Bronchial smooth muscle cell (primary cell): Measurements from ENCODE around the gene RRP9. TPM values are rescaled to one million over a fixed set of nuclear protein-coding genes. Genes with fewer than 3 reads are reported as not detected.

Source experiments
- total RNA-seq: library from RNA; depleted of rRNA; stranded (reverse); fragments of >200 nt; gene quantifications from 2 replicates; pipeline ENCODE4 v1.2.1, GENCODE V29; 2014

The RRP9 gene, protein sequence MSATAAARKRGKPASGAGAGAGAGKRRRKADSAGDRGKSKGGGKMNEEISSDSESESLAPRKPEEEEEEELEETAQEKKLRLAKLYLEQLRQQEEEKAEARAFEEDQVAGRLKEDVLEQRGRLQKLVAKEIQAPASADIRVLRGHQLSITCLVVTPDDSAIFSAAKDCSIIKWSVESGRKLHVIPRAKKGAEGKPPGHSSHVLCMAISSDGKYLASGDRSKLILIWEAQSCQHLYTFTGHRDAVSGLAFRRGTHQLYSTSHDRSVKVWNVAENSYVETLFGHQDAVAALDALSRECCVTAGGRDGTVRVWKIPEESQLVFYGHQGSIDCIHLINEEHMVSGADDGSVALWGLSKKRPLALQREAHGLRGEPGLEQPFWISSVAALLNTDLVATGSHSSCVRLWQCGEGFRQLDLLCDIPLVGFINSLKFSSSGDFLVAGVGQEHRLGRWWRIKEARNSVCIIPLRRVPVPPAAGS
- 20.1 and 21.4 TPM in 2 replicates for total RNA-seq

DNA sequence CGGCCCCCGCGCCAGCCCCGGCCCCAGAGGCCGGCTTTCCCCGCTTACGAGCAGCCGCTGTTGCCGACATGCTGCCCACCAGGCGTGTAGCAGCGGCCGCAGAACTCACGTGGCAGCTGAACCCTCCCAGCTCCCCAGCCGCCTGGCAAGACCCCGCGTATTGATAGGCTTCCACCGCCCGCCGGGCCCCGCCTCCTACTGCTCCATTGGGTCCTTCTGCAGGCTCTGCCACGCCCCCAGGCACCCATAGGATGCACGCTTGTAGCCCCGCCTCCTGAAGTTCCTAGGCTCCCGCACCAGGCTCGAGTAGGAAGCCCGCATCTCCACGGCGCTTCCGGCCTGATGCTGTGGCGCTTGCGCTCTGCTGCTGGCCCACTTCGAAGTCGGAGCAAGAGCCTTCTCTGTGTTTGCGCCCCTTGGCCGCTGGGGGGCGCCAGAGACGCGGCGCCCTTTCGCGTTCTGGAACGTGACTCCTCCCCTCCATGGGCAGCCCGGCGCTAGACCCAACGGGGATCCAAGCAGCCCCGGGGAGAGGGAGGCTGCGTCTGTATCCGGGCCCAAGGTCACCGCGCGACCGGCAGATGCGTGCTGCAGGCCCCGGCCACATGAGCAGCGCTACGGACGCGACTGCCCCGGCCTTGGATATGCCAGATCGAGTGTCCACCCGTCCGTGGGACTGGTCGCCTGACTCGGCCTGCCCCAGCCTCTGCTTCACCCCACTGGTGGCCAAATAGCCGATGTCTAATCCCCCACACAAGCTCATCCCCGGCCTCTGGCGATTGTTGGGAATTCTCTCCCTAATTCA is at the start of gene RRP9, which contains the start of gene PARP3:
Gene RRP9 (minus strand): TSS at position 107 of the 805 bp plus-strand sequence. CDS start 37 bp downstream, at position 70.
Gene PARP3 (plus strand): TSS at position 566 of the 805 bp plus-strand sequence. CDS start 993 bp downstream, outside the sequence.

DNA sequence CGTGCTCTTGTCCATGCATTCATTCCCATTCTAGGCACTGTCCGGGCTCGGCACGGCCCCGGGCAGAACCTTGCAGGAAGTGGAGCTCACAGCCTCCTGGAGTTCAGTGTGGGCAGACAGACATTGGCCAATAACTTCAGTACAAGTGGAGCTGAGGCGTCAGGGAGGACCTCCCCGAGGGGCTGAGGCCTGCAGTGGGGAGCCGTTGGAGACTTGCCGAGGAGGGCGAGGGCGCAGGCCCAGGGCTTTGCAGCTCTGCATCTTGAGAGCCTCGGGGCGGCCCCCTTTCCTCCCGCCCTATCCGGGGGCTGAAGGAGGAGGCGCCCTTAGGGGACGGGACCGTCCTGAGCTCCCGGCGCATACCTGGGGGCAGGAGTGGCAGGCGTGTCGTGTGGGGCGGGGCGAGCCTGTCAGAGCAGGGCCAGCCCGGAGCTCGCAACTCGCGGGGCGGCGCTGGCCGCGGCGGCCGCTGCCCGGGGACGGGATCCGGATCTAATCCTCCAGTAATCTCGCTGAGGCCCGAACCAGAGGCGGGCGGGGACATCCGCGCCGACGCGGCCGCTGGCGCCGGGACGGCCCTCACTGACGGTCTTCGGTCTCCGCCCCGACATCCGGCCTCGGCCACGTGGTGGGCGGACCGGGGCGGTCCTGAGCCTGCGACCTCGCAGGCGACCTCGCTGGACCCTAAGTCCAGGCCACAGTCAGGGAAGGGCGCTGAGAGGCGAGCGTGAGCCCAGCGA is 41.3 kb upstream of the RRP9 start, which contains the start of gene ACY1:
Gene ACY1 (plus strand): TSS at position 698 of the 740 bp plus-strand sequence. CDS start 530 bp downstream, outside the sequence.

GRCh38 chr3:51974963-51975851 is 33.5 kb upstream of the RRP9 start, which contains the start of gene ABHD14A:
Gene ABHD14A, plus strand, starts transcription at chr3:51975064. Its CDS starts 72 bp downstream, at chr3:51975136.

GRCh38 chr3:51967384-51968169 is 25.9 kb upstream of the RRP9 start, which contains the start of gene PCBP4:
Gene PCBP4, minus strand, starts transcription at chr3:51967454. Its CDS starts 6,214 bp downstream, at chr3:51961240.

GRCh38 chr3:51955175-51955892 is 13.6 kb upstream of the RRP9 start, which contains the start of gene GPR62:
Gene GPR62, plus strand, starts transcription at chr3:51955381. Its CDS starts 272 bp downstream, at chr3:51955653.

Other genes with a start within 250 kb of the RRP9 start
- gene GRM2, start 234.8 kb downstream of the RRP9 start, total RNA-seq, result under 0.01 TPM in 2 replicates
- gene IQCF6, start 162.7 kb downstream of the RRP9 start, total RNA-seq, result not detected in 2 replicates
- gene IQCF2, start 80.3 kb downstream of the RRP9 start, total RNA-seq, result not detected in 2 replicates
- gene IQCF5, start 66.3 kb downstream of the RRP9 start, total RNA-seq, result not detected in 2 replicates
- gene IQCF1, start 38.6 kb downstream of the RRP9 start, total RNA-seq, result not detected in 2 replicates
- gene PARP3, start 459 bp upstream of the RRP9 start, total RNA-seq, result 13.6 and 40.4 TPM in 2 replicates
- not detected in 2 replicates for gene GPR62, start 13.5 kb upstream of the RRP9 start, total RNA-seq
- gene PCBP4, start 25.6 kb upstream of the RRP9 start, total RNA-seq, result 38.5 and 45.4 TPM in 2 replicates
- gene ABHD14B, start 32.1 kb upstream of the RRP9 start, total RNA-seq, result 16.7 and 24.0 TPM in 2 replicates
- 9.3 and 11.0 TPM in 2 replicates for gene ABHD14A, start 33.2 kb upstream of the RRP9 start, total RNA-seq
- gene ACY1, start 41.6 kb upstream of the RRP9 start, total RNA-seq, result 27.2 and 34.7 TPM in 2 replicates
- 896 and 1,003 TPM in 2 replicates for gene RPL29, start 54.0 kb upstream of the RRP9 start, total RNA-seq
- gene DUSP7, start 114.7 kb upstream of the RRP9 start, total RNA-seq, result 2.8 and 3.5 TPM in 2 replicates
- gene POC1A, start 212.5 kb upstream of the RRP9 start, total RNA-seq, result 2.6 and 5.4 TPM in 2 replicates